Ectodermal cell (in vitro differentiated cells): Measurements from ENCODE around the gene PLEKHD1. TPM values are rescaled to one million over a fixed set of nuclear protein-coding genes. Genes with fewer than 3 reads are reported as not detected.

Source experiments
- H3K27ac ChIP-seq: 2 replicates; pipeline ENCODE4 v1.7.0; 2013; ENCODE audit warnings: mild to moderate bottlenecking, low read depth, low read length; ENCODE audit not compliant: insufficient read depth, poor library complexity, severe bottlenecking
- H3K27me3 ChIP-seq: 2 replicates; pipeline ENCODE4 v1.7.0; 2013; ENCODE audit warnings: mild to moderate bottlenecking, low read length; ENCODE audit not compliant: insufficient read depth, control insufficient read depth, poor library complexity, severe bottlenecking
- H3K36me3 ChIP-seq: one replicate; pipeline ENCODE4 v1.7.0; 2013; ENCODE audit warnings: low read length; ENCODE audit not compliant: control insufficient read depth, insufficient read depth
- H3K4me1 ChIP-seq: one replicate; pipeline ENCODE4 v1.7.0; 2013; ENCODE audit warnings: low read length; ENCODE audit not compliant: control insufficient read depth, insufficient read depth
- H3K4me3 ChIP-seq: 2 replicates; pipeline ENCODE4 v1.7.0; 2013; ENCODE audit warnings: low read depth, low read length, control low read depth; ENCODE audit not compliant: insufficient read depth
- H3K9me3 ChIP-seq: 2 replicates; pipeline ENCODE4 v1.7.0; 2013; ENCODE audit warnings: mild to moderate bottlenecking, low read length, moderate library complexity; ENCODE audit not compliant: control insufficient read depth
- WGBS, 2 experiments: methylation state at CpG; one replicate each; pipeline ENCODE4 v1.1.7; 2013; ENCODE audit warnings: missing lambda C conversion rate in 2 of 2; 5-methylcytosine and 5-hydroxymethylcytosine counted together
- polyA plus RNA-seq, 4 experiments: library from polyadenylated mRNA; stranded (reverse); fragments of 50-300 nt; gene quantifications; one replicate each; pipeline ENCODE4 v1.2.3, GENCODE V29; 2013

PLEKHD1 gene
- polyA plus RNA-seq (2013, experiment 1 of 4), result not detected
- 0.04 TPM for polyA plus RNA-seq (2013, experiment 2 of 4)
- not detected for polyA plus RNA-seq (2013, experiment 3 of 4)
- not detected for polyA plus RNA-seq (2013, experiment 4 of 4)

GRCh38 chr14:69484444-69485314, at the start of gene PLEKHD1:
PLEKHD1 (plus strand) TSS chr14:69484728; CDS start chr14:69484966, 238 bp downstream.
- Histone ChIP-seq H3K4me3 (peak within 1 kb of the TSS; percentile 35), H3K27ac (no peak within 1 kb of the TSS), H3K4me1 (peaks cover 7% of the 10 kb centered on the region), H3K9me3 (no peaks in the 10 kb centered on the region), H3K36me3 (no peaks in the 10 kb centered on the region), H3K27me3 (peaks cover 78% of the 10 kb centered on the region)
- WGBS, 2 experiments, result 3% methylated on average over 86 of the region's 86 CpGs

GRCh38 chr14:69439521-69440270, 44.8 kb upstream of the PLEKHD1 start:
- no peaks in the 10 kb centered on the region for H3K36me3 ChIP-seq
- 90 to 91% methylated on average over 11 to 12 of the region's 12 CpGs for WGBS, 2 experiments
- H3K27ac ChIP-seq, result no peak overlapping the region
- no peaks in the 10 kb centered on the region for H3K4me1 ChIP-seq
- H3K4me3 ChIP-seq, result no peak overlapping the region
- no peaks in the 10 kb centered on the region for H3K9me3 ChIP-seq
- no peaks in the 10 kb centered on the region for H3K27me3 ChIP-seq

GRCh38 chr14:69441948-69442347, 42.6 kb upstream of the PLEKHD1 start:
- H3K27me3 ChIP-seq, result no peaks in the 10 kb centered on the region
- H3K9me3 ChIP-seq, result no peaks in the 10 kb centered on the region
- H3K36me3 ChIP-seq, result no peaks in the 10 kb centered on the region
- no peaks in the 10 kb centered on the region for H3K4me1 ChIP-seq
- H3K27ac ChIP-seq, result no peak overlapping the region
- no peak overlapping the region for H3K4me3 ChIP-seq
- WGBS, 2 experiments, result 96 to 97% methylated on average over 5 of the region's 5 CpGs

GRCh38 chr14:69443296-69443805, 41.2 kb upstream of the PLEKHD1 start:
- no peaks in the 10 kb centered on the region for H3K4me1 ChIP-seq
- H3K36me3 ChIP-seq, result no peaks in the 10 kb centered on the region
- 91 to 95% methylated on average over 5 of the region's 5 CpGs for WGBS, 2 experiments
- H3K27me3 ChIP-seq, result no peaks in the 10 kb centered on the region
- H3K27ac ChIP-seq, result no peak overlapping the region
- no peak overlapping the region for H3K4me3 ChIP-seq
- no peaks in the 10 kb centered on the region for H3K9me3 ChIP-seq

- Histone ChIP-seq H3K27ac (no peak overlapping the region), H3K4me3 (no peak overlapping the region), H3K27me3 (no peaks in the 10 kb centered on the region), H3K9me3 (no peaks in the 10 kb centered on the region), H3K36me3 (no peaks in the 10 kb centered on the region), H3K4me1 (no peaks in the 10 kb centered on the region)
- 93% methylated on average over 8 of the region's 8 CpGs for WGBS, 2 experiments
Observed at GRCh38 chr14:69449216-69449615, 35.3 kb upstream of the PLEKHD1 start.

- Histone ChIP-seq H3K27ac (no peak overlapping the region), H3K4me1 (no peaks in the 10 kb centered on the region), H3K9me3 (no peaks in the 10 kb centered on the region), H3K36me3 (peaks cover 4% of the 10 kb centered on the region), H3K27me3 (no peaks in the 10 kb centered on the region), H3K4me3 (no peak overlapping the region)
- WGBS, 2 experiments, result 95 to 98% methylated on average over 2 of the region's 2 CpGs
Observed at GRCh38 chr14:69451941-69452340, 32.6 kb upstream of the PLEKHD1 start.

GRCh38 chr14:69458350-69458749, 26.2 kb upstream of the PLEKHD1 start:
- 96% methylated on average over 11 of the region's 11 CpGs for WGBS, 2 experiments
- H3K27ac ChIP-seq, result no peak overlapping the region
- H3K27me3 ChIP-seq, result no peaks in the 10 kb centered on the region
- no peaks in the 10 kb centered on the region for H3K4me1 ChIP-seq
- H3K36me3 ChIP-seq, result peaks cover 7% of the 10 kb centered on the region
- H3K4me3 ChIP-seq, result no peak overlapping the region
- no peaks in the 10 kb centered on the region for H3K9me3 ChIP-seq

GRCh38 chr14:69459122-69459521, 25.4 kb upstream of the PLEKHD1 start:
- Histone ChIP-seq H3K27me3 (no peaks in the 10 kb centered on the region), H3K4me1 (no peaks in the 10 kb centered on the region), H3K36me3 (peaks cover 7% of the 10 kb centered on the region), H3K27ac (no peak overlapping the region), H3K9me3 (no peaks in the 10 kb centered on the region), H3K4me3 (no peak overlapping the region)
- 66 to 77% methylated on average over 1 of the region's 1 CpG for WGBS, 2 experiments

- no peaks in the 10 kb centered on the region for H3K9me3 ChIP-seq
- H3K4me3 ChIP-seq, result no peak overlapping the region
- H3K27me3 ChIP-seq, result no peaks in the 10 kb centered on the region
- H3K36me3 ChIP-seq, result peaks cover 7% of the 10 kb centered on the region
- H3K27ac ChIP-seq, result no peak overlapping the region
- H3K4me1 ChIP-seq, result no peaks in the 10 kb centered on the region
- WGBS, 2 experiments, result 61 to 63% methylated on average over 4 of the region's 4 CpGs
Observed at GRCh38 chr14:69460093-69460701, 24.3 kb upstream of the PLEKHD1 start.

- Histone ChIP-seq H3K27ac (no peak overlapping the region), H3K36me3 (peaks cover 4% of the 10 kb centered on the region), H3K4me3 (no peak overlapping the region), H3K9me3 (no peaks in the 10 kb centered on the region), H3K4me1 (no peaks in the 10 kb centered on the region), H3K27me3 (no peaks in the 10 kb centered on the region)
Observed at GRCh38 chr14:69464379-69464778, 20.1 kb upstream of the PLEKHD1 start.
